ENCODE data around the gene FAM131B.
"Not testable (repeated sequence)": the region's sequence is repeated elsewhere in the genome, so short reads cannot be mapped to it uniquely, and the experiment has no call there.

Gene FAM131B

DNA sequence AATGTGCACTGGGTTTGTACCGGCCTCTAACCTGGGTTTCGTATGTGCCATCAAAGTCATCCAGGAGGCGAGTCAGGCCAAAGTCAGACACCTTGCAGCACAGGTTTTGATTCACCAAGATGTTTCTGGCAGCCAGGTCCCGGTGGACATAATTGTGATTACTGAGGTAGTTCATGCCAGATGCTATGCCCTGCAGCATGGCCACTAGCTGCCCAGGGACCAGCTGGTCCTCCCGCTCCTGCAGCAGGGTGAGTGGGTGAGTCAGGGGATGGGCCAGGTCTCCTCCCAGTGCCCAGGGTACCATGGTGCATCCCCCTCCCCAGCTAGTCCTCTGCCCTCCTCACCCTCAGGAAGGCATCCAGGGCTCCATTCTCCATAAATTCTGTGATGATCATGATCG, 32.3 kb upstream of the FAM131B start:
- DNase-seq (ENCODE audit: low spot score): no peak

DNA sequence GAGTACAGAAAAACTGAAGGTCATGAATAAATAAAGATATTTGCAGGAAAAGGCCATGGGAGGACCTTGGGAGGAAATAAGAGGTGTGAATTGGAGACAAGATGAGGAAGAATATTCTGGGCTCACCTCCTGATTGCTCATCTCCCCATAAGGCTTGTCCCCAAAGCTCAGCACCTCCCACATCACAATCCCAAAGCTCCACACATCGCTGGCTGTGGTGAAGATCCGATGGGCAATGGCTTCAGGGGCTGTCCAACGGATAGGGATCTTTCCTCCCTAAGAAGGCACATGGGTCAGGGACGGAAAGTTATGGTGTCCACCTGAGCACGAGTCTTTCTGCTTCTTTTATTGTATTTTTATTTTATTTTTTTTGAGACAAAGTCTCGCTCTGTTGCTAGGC, 31.6 kb upstream of the FAM131B start:
- DNase-seq (ENCODE audit: low spot score): no peak

DNA sequence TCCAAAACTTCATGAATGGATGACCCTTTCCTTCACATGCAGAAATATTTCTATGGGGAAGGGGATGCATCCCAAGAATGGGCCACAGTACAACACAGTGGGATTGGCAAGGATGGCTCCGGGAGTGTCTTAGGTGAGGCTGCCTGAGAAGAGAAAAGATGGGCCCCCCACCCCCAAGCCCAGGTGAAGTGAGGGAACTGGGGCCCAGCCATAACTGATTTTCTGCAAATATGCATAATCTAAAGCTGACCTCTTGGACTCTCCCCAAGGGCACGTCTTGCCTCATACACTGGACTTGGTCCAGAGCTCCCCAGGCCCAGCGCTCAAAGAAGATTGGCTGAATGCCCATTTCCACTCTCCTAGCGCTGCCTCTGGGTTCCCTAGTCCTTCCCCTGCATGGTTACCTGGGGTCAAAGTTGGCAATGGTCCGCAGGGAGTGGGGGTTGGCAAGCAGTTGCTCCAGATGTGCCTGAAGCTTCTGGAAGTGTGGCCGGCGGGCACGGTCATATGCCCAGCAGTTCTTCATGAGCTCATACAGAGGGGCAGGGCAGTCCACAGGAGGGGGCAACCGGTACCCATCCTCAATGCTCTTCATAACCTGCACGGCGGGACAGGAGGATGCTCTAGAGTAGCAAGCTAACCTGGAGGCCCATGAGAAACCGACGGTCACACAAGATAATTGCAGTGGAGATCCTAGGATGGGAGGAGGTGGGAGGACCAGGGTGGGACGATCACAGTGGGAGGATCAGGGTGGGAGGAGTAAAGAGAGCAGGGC, 30.9 kb upstream of the FAM131B start:
- no peak for DNase-seq (ENCODE audit: low spot score)

DNA sequence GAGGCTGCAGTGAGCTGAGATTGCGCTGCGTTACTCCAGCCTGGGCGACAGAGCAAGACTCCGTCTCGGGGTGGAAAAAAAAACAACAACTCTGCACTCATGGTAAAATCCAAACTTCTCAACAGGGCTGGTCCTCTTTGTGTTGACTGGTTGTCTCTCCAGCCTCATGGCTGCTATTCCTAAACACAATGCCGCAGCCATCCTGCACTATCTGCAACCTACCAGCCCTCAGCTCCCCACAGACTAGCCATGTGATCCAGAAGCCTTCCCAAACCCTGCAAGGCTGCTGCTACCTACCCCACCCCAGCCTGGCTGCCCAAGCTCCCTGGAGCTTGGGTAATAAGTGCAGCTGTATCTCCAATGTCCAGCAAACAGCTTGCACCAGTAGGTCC, 30.4 kb upstream of the FAM131B start:
- DNase-seq (ENCODE audit: low spot score): no peak

GRCh38 chr7:143392427-143392826, 29.9 kb upstream of the FAM131B start:
- DNase-seq (ENCODE audit: low spot score): not testable (repeated sequence)

DNA sequence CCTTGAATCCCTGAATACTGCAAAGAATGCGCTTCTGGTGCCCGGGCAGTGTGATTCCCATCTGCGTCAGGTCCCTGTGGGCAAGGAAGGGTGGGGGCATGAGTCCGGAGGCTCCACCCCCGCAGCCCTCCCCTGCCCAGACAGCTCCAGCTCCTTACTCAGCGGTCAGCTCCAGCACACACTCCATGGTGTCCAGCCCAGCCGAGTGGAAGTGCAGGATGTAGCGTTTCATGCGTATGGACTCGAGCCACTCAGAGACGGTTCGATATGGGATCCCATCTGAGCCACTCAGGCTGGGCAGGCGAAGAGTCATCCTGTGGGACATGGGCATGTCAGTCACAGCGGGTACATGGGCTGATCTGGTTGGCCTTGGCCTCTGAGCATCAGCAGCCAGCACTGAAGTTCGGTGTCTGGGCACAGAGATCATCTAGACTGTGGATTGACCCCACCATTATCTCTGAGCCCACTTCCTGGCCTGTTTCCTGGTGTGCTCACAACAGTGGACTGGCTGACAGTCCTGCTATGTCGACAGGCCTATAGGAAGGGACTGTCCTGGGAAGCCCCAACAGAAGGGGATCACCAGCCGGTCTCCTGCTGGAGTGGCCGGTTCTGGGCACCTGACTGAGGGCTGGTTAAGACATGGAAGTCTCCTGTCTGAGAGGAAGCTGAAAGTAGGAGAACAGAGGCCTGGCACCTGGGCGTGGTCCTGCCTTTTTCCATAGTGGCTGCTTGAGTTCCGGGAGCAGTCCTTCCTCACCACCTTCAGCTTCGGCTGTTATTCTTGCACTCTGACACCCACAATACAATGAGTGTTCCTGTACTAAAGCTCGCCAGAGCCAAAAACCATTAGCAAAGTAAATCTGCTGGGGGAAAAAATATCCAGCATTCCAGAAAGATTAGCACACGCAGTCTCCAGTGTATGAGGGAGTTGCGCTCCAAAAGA, 29.2 kb upstream of the FAM131B start:
- DNase-seq (ENCODE audit: low spot score): no peak

GRCh38 chr7:143390773-143391317, 28.3 kb upstream of the FAM131B start:
- DNase-seq (ENCODE audit: low spot score): no peak

- no peak for DNase-seq (ENCODE audit: low spot score)
These were observed 27.7 kb upstream of the FAM131B start for GRCh38 chr7:143390104-143390772.

DNA sequence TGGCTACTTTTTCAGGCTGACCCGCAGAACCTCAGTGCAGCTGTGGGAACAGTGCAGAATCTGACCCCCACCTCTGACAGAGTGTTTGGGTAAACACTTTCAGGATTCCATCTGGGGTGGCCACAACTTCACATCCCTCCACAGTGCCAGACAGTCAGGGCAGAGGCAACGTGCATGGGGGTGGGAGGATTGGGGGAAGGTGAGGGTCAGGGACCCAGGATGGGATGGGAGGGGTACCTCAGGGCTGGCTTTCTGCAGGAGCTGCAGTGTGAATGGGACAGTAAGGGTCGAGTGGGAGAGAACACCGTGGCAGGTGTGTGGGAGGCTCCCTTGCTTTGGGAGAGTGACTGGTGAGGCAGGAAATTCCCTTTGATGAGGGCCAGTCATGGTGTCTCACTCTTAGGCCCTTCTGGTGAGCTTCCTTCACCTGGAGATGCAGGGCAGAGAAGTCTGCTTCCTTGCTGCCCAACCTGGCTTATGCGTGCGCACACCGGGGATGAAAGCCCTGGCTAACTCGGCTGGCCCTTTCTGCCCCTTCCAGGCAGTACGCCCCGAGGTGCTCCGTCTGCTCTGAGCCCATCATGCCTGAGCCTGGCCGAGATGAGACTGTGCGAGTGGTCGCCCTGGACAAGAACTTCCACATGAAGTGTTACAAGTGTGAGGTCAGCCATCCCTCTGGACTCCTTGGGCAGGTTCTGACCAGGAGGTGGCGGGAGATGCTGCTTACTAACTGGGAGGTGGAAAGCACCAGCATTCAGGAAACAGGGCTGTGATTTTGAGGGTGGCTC, 27.0 kb upstream of the FAM131B start:
- DNase-seq (ENCODE audit: low spot score): no peak

DNA sequence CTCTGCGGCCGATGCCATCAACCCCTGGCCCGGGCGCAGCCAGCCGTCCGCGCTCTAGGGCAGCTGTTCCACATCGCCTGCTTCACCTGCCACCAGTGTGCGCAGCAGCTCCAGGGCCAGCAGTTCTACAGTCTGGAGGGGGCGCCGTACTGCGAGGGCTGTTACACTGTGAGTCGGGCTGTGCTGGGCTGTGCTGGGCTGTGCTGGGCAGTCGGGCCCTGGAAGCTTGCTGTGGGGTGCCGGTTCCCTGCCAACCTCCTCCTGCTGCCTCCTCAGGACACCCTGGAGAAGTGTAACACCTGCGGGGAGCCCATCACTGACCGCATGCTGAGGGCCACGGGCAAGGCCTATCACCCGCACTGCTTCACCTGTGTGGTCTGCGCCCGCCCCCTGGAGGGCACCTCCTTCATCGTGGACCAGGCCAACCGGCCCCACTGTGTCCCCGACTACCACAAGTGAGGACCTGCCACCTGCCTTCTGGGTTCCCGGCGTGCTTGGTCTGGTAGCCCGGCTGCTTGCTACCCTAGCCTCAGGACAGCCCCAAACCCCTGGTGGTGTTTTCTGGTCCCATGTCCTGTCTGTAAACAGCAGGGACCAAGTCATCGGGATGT, 26.1 kb upstream of the FAM131B start:
- no peak for DNase-seq (ENCODE audit: low spot score)

- DNase-seq (ENCODE audit: low spot score): no peak
These were observed 25.5 kb upstream of the FAM131B start for GRCh38 chr7:143388051-143388450.

- no peak for DNase-seq (ENCODE audit: low spot score)
These were observed 24.9 kb upstream of the FAM131B start for GRCh38 chr7:143387156-143387975.

GRCh38 chr7:143385891-143386781, 23.6 kb upstream of the FAM131B start:
- no peak for DNase-seq (ENCODE audit: low spot score)

GRCh38 chr7:143384661-143385631, 22.4 kb upstream of the FAM131B start:
- no peak for DNase-seq (ENCODE audit: low spot score)

DNA sequence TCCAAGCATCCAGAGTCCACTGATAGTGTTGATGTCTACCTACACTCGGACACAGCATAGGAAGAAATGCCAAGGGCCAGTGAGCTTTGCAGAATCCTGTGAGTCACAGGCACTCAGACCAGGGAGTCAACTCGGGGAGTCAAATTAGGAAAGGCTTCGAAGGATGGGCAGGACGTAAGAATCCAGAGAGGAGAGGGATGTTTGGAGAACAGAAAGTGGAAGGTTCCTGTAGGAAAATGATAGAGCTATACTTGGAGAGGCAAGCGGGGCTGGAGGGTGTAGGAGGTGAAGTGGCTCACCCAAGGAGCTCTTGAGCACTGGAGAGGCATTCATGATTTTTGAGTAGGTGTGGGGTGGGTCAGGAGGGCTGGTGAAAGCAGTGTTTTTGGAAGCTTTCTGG, 21.6 kb upstream of the FAM131B start:
- DNase-seq (ENCODE audit: low spot score): no peak

DNA sequence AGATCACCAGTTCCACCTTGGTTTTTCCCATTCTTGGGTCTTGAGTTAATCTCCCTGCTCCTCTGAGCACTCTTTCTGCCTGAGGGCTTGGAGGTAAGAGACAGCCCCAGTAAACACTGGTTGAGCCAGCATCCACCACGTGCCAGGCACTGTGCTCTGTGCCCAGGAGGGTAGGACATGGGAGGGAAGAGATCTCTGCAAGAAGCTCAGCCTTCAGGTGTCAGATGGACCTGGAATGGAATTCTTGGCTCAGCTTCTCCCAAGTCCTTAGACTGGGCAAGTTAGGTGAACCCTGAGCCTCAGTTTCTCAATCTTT, 21.1 kb upstream of the FAM131B start:
- no peak for DNase-seq (ENCODE audit: low spot score)

- no peak for DNase-seq (ENCODE audit: low spot score)
These were observed 20.5 kb upstream of the FAM131B start for GRCh38 chr7:143382791-143383641.
